ENCODE results near the gene DCST2.

DCST2 gene

DNA sequence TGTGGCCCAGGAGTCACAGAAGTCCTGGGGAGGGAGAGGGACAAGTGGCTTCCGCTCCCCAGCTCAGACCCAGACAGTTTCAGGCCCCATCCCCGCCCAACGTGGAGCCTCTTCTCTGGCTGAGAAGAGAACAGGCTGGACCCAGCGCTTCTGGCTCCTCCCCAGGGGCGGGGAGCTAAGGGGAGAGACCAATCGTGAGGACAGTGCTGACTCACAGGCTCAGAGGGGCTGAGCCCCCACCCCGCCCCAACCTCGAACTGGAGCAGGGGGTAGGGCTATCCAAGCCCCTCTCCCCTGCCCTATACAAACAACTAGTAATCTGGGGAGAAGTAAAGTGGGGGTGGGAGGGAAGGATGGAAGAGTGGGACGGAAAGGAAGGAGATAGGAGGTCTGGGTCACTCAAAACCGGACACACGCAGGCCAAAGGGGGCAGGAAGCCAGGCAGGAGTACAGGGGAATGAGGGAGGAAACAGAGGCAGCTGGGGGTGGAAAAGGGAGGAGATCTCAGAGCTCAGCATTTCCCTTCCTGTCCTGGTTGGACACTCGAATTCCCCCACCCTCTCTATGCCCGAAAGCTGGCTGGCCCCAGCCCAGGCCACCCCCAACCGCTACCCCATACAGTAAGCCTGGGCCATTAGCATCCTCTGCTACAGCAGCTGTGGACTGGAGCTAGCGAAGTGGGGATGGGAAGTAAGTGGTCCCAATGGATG, 62.8 kb downstream of the DCST2 start, which contains the start of gene SHC1:
Gene SHC1, minus strand, starts transcription at position 117 of the 710 bp plus-strand sequence. CDS start 221 bp downstream, outside the sequence.
- peak; percentile 60 to 64 for DNase-seq
- WGBS (ENCODE audit: extremely low coverage, insufficient coverage, insufficient read length) = no CpG with 5 or more reads among the region's 15 CpGs
- Histone ChIP-seq H4K8ac (ENCODE audit: low read depth, low read length) (peak within 1 kb of the TSS; percentile 73), H2BK120ac (ENCODE audit: insufficient read depth, low read length, poor library complexity) (peak within 1 kb of the TSS; percentile 54), H3K9ac (ENCODE audit: low read length) (peak within 1 kb of the TSS; percentile 76), H4K91ac (ENCODE audit: low read depth, low read length) (peak within 1 kb of the TSS; percentile 82), H2AK5ac (ENCODE audit: low read length) (peak within 1 kb of the TSS; percentile 33), H3K18ac (ENCODE audit: low read length) (peak within 1 kb of the TSS; percentile 85), H3K36me3 (ENCODE audit: control insufficient read depth in 1 of 2, insufficient read depth in 2 of 2, low read length in 2 of 2) (peaks cover 28 to 32% of the 10 kb centered on the region in 2 experiments), H3K27me3 (ENCODE audit: insufficient read depth, low read length) (no peaks in the 10 kb centered on the region), H3K27ac (ENCODE audit: low read depth, low read length) (peak within 1 kb of the TSS; percentile 100), H3K23ac (ENCODE audit: low read length) (no peak within 1 kb of the TSS), H3K14ac (ENCODE audit: low read length) (peak within 1 kb of the TSS; percentile 78), H2AFZ (ENCODE audit: insufficient read depth, low read length, poor library complexity) (peak within 1 kb of the TSS; percentile 8), H3K4ac (ENCODE audit: low read depth, low read length) (peak within 1 kb of the TSS; percentile 80), H3K4me2 (ENCODE audit: low read length) (peak within 1 kb of the TSS; percentile 79), H2BK12ac (ENCODE audit: low read length) (peak within 1 kb of the TSS; percentile 37), H3K79me2 (ENCODE audit: control insufficient read depth, insufficient read depth, low read length, poor library complexity) (peaks cover 28% of the 10 kb centered on the region), H3K9me3 (ENCODE audit: insufficient read depth, low read depth, low read length) (peaks cover 2% of the 10 kb centered on the region), H3K4me3 (ENCODE audit: low read depth, low read length) (peak within 1 kb of the TSS; percentile 49), H4K12ac (ENCODE audit: low read depth, low read length) (peak within 1 kb of the TSS; percentile 33), H3K4me1 (ENCODE audit: control insufficient read depth in 1 of 2, insufficient read depth in 2 of 2, low read length in 2 of 2) (peaks cover 39 to 47% of the 10 kb centered on the region in 2 experiments), H3K79me1 (ENCODE audit: low read length) (peaks cover 38% of the 10 kb centered on the region), H2BK5ac (ENCODE audit: low read depth, low read length, poor library complexity) (peak within 1 kb of the TSS; percentile 83)

DNA sequence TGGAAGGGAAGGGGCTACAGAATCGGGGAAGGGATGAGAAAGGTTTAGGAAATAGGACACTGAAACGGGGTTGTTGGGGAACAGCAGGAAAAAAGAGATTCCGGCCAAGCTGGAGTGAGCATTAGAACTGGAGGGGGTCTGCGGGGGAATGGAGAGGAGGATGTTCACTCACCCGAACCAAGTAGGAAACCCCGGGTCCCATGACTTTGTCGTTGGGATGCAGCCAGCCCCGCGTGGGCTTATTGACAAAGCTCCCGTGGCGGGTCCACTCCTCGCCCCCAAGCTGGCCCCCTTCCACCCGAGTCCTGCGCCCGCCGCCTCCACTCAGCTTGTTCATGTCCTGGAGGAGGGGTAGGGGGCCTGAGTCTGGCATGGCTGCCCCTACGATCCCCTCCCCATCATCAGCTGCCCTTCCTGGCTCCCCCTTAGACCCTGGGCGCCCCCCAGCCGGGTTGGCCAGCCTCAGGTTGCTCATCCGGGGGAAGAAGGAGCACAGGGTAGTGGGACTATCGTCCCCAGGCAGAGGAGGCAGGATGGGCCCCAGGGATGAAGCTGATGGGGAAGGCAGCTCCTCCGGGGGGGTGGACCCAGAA, 63.6 kb downstream of the DCST2 start:
- Histone ChIP-seq H3K79me2 (ENCODE audit: control insufficient read depth, insufficient read depth, low read length, poor library complexity) (peaks cover 24% of the 10 kb centered on the region), H2AK5ac (ENCODE audit: low read length) (peak overlapping the region; percentile 33), H4K91ac (ENCODE audit: low read depth, low read length) (peak overlapping the region; percentile 82), H3K27ac (ENCODE audit: low read depth, low read length) (peak overlapping the region; percentile 35), H3K9ac (ENCODE audit: low read length) (peak overlapping the region; percentile 76), H2AFZ (ENCODE audit: insufficient read depth, low read length, poor library complexity) (peak overlapping the region; percentile 8), H3K4me2 (ENCODE audit: low read length) (peak overlapping the region; percentile 79), H3K18ac (ENCODE audit: low read length) (peak overlapping the region; percentile 85), H3K9me3 (ENCODE audit: insufficient read depth, low read depth, low read length) (peaks cover 2% of the 10 kb centered on the region), H3K14ac (ENCODE audit: low read length) (peak overlapping the region; percentile 78), H3K79me1 (ENCODE audit: low read length) (peaks cover 32% of the 10 kb centered on the region), H4K8ac (ENCODE audit: low read depth, low read length) (peak overlapping the region; percentile 73), H3K27me3 (ENCODE audit: insufficient read depth, low read length) (no peaks in the 10 kb centered on the region), H3K36me3 (ENCODE audit: control insufficient read depth in 1 of 2, insufficient read depth in 2 of 2, low read length in 2 of 2) (peaks cover 35 to 38% of the 10 kb centered on the region in 2 experiments), H3K4me3 (ENCODE audit: low read depth, low read length) (peak overlapping the region; percentile 49), H2BK12ac (ENCODE audit: low read length) (peak overlapping the region; percentile 37), H2BK120ac (ENCODE audit: insufficient read depth, low read length, poor library complexity) (peak overlapping the region; percentile 54), H3K4ac (ENCODE audit: low read depth, low read length) (peak overlapping the region; percentile 80), H2BK5ac (ENCODE audit: low read depth, low read length, poor library complexity) (peak overlapping the region; percentile 42), H3K23ac (ENCODE audit: low read length) (no peak overlapping the region), H3K4me1 (ENCODE audit: control insufficient read depth in 1 of 2, insufficient read depth in 2 of 2, low read length in 2 of 2) (peaks cover 39 to 47% of the 10 kb centered on the region in 2 experiments), H4K12ac (ENCODE audit: low read depth, low read length) (peak overlapping the region; percentile 33)
- WGBS (ENCODE audit: extremely low coverage, insufficient coverage, insufficient read length) = no CpG with 5 or more reads among the region's 22 CpGs
- DNase-seq = no peak

GRCh38 chr1:154969246-154969645, 64.3 kb downstream of the DCST2 start:
- no peak overlapping the region for H3K23ac ChIP-seq (ENCODE audit: low read length)
- peaks cover 31% of the 10 kb centered on the region for H3K79me1 ChIP-seq (ENCODE audit: low read length)
- peaks cover 42% of the 10 kb centered on the region in 2 experiments for H3K36me3 ChIP-seq (ENCODE audit: control insufficient read depth in 1 of 2, insufficient read depth in 2 of 2, low read length in 2 of 2)
- DNase-seq = no peak
- H3K4me3 ChIP-seq (ENCODE audit: low read depth, low read length) = no peak overlapping the region
- peak overlapping the region; percentile 80 for H3K4ac ChIP-seq (ENCODE audit: low read depth, low read length)
- H3K4me1 ChIP-seq (ENCODE audit: control insufficient read depth in 1 of 2, insufficient read depth in 2 of 2, low read length in 2 of 2) = peaks cover 39 to 47% of the 10 kb centered on the region in 2 experiments
- H3K79me2 ChIP-seq (ENCODE audit: control insufficient read depth, insufficient read depth, low read length, poor library complexity) = peaks cover 24% of the 10 kb centered on the region
- H2AK5ac ChIP-seq (ENCODE audit: low read length) = peak overlapping the region; percentile 64
- WGBS (ENCODE audit: extremely low coverage, insufficient coverage, insufficient read length) = no CpG with 5 or more reads among the region's 5 CpGs
- no peak overlapping the region for H4K8ac ChIP-seq (ENCODE audit: low read depth, low read length)
- no peak overlapping the region for H2AFZ ChIP-seq (ENCODE audit: insufficient read depth, low read length, poor library complexity)
- peak overlapping the region; percentile 79 for H3K4me2 ChIP-seq (ENCODE audit: low read length)
- no peaks in the 10 kb centered on the region for H3K27me3 ChIP-seq (ENCODE audit: insufficient read depth, low read length)
- H4K91ac ChIP-seq (ENCODE audit: low read depth, low read length) = peak overlapping the region; percentile 7
- peak overlapping the region; percentile 32 for H2BK12ac ChIP-seq (ENCODE audit: low read length)
- H4K12ac ChIP-seq (ENCODE audit: low read depth, low read length) = peak overlapping the region; percentile 35
- H3K9ac ChIP-seq (ENCODE audit: low read length) = no peak overlapping the region
- no peak overlapping the region for H2BK120ac ChIP-seq (ENCODE audit: insufficient read depth, low read length, poor library complexity)
- peaks cover 2% of the 10 kb centered on the region for H3K9me3 ChIP-seq (ENCODE audit: insufficient read depth, low read depth, low read length)
- no peak overlapping the region for H2BK5ac ChIP-seq (ENCODE audit: low read depth, low read length, poor library complexity)
- H3K14ac ChIP-seq (ENCODE audit: low read length) = peak overlapping the region; percentile 17
- peak overlapping the region; percentile 54 for H3K18ac ChIP-seq (ENCODE audit: low read length)
- no peak overlapping the region for H3K27ac ChIP-seq (ENCODE audit: low read depth, low read length)

DNA sequence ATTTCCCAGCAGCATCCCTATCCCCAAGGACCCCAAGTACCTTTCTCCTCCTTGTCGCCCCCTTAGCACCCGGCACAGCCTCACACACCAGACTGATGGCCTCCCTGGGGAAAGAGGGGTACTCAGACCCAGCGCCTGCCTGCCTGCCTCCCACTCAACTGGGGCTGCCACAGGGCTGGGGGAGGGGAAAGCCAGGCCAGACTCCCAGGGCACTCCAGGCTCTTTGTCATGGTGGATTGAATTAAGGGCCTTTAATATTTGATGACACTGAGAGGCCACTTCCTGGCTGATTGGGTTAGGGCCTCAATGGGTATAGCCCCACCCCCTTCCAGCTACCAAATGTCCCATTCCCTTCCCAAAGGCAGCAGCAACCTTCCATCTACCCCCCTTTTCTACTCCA, 64.8 kb downstream of the DCST2 start:
- peak overlapping the region; percentile 54 for H3K18ac ChIP-seq (ENCODE audit: low read length)
- no peak overlapping the region for H2BK120ac ChIP-seq (ENCODE audit: insufficient read depth, low read length, poor library complexity)
- H3K36me3 ChIP-seq (ENCODE audit: control insufficient read depth in 1 of 2, insufficient read depth in 2 of 2, low read length in 2 of 2) = peaks cover 44 to 47% of the 10 kb centered on the region in 2 experiments
- H2BK12ac ChIP-seq (ENCODE audit: low read length) = no peak overlapping the region
- H3K4me3 ChIP-seq (ENCODE audit: low read depth, low read length) = no peak overlapping the region
- H3K27me3 ChIP-seq (ENCODE audit: insufficient read depth, low read length) = no peaks in the 10 kb centered on the region
- H2BK5ac ChIP-seq (ENCODE audit: low read depth, low read length, poor library complexity) = peak overlapping the region; percentile 4
- H3K4ac ChIP-seq (ENCODE audit: low read depth, low read length) = peak overlapping the region; percentile 80
- peaks cover 39 to 47% of the 10 kb centered on the region in 2 experiments for H3K4me1 ChIP-seq (ENCODE audit: control insufficient read depth in 1 of 2, insufficient read depth in 2 of 2, low read length in 2 of 2)
- H3K23ac ChIP-seq (ENCODE audit: low read length) = no peak overlapping the region
- no peak overlapping the region for H2AFZ ChIP-seq (ENCODE audit: insufficient read depth, low read length, poor library complexity)
- H3K9me3 ChIP-seq (ENCODE audit: insufficient read depth, low read depth, low read length) = peaks cover 2% of the 10 kb centered on the region
- H3K79me2 ChIP-seq (ENCODE audit: control insufficient read depth, insufficient read depth, low read length, poor library complexity) = peaks cover 22% of the 10 kb centered on the region
- no peak overlapping the region for H3K9ac ChIP-seq (ENCODE audit: low read length)
- H4K91ac ChIP-seq (ENCODE audit: low read depth, low read length) = peak overlapping the region; percentile 7
- no peak overlapping the region for H3K27ac ChIP-seq (ENCODE audit: low read depth, low read length)
- H3K14ac ChIP-seq (ENCODE audit: low read length) = no peak overlapping the region
- peak overlapping the region; percentile 35 for H4K12ac ChIP-seq (ENCODE audit: low read depth, low read length)
- H3K79me1 ChIP-seq (ENCODE audit: low read length) = peaks cover 28% of the 10 kb centered on the region
- no peak for DNase-seq
- no peak overlapping the region for H4K8ac ChIP-seq (ENCODE audit: low read depth, low read length)
- H2AK5ac ChIP-seq (ENCODE audit: low read length) = no peak overlapping the region
- peak overlapping the region; percentile 79 for H3K4me2 ChIP-seq (ENCODE audit: low read length)
- WGBS (ENCODE audit: extremely low coverage, insufficient coverage, insufficient read length) = no CpG with 5 or more reads among the region's 3 CpGs
